ENCODE measurements around the gene HDAC4.

HDAC4 gene

DNA sequence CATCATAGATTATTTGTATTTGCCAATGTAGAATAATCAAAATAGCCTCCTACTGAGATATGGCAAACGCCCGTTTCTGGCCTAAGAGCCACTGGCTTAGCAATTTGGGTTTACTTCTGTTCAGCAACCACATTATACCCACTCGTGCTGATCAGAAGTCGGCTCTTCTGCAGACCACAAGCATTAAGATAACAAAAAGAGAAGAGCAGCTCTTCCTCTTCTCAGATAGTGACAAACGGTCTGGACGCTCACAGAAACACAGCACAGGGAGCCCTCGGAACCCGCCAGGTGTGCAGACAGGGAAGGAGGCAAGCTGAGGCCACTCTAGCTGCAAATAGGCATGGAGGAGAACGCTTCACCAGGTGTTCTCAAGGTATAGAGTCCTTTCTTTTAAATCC lies 164.0 kb downstream of the HDAC4 start:
- no peak for DNase-seq (ENCODE audit: low spot score)
- TF ChIP-seq, protein P1, sequence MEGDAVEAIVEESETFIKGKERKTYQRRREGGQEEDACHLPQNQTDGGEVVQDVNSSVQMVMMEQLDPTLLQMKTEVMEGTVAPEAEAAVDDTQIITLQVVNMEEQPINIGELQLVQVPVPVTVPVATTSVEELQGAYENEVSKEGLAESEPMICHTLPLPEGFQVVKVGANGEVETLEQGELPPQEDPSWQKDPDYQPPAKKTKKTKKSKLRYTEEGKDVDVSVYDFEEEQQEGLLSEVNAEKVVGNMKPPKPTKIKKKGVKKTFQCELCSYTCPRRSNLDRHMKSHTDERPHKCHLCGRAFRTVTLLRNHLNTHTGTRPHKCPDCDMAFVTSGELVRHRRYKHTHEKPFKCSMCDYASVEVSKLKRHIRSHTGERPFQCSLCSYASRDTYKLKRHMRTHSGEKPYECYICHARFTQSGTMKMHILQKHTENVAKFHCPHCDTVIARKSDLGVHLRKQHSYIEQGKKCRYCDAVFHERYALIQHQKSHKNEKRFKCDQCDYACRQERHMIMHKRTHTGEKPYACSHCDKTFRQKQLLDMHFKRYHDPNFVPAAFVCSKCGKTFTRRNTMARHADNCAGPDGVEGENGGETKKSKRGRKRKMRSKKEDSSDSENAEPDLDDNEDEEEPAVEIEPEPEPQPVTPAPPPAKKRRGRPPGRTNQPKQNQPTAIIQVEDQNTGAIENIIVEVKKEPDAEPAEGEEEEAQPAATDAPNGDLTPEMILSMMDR (IDR thresholded peaks at IDR 0.05; ENCODE audit: extremely low read depth, insufficient read depth, missing control alignments) = no peak
- in situ Hi-C loops (cut with MboI; ENCODE audit: low pct_unique_long_range_greater_than_20kb, low sequenced_read_pairs, unreplicated experiment) = no loop called here

- no peak for DNase-seq (ENCODE audit: low spot score)
- TF ChIP-seq, protein P1 (IDR thresholded peaks at IDR 0.05; ENCODE audit: extremely low read depth, insufficient read depth, missing control alignments) = no peak
- in situ Hi-C loops (cut with MboI; ENCODE audit: low pct_unique_long_range_greater_than_20kb, low sequenced_read_pairs, unreplicated experiment) = no loop called here
Measured at GRCh38 chr2:239236043-239236807, 164.6 kb downstream of the HDAC4 start.

- in situ Hi-C loops (cut with MboI; ENCODE audit: low pct_unique_long_range_greater_than_20kb, low sequenced_read_pairs, unreplicated experiment) = no loop called here
- DNase-seq (ENCODE audit: low spot score) = no peak
- TF ChIP-seq, protein P1 (IDR thresholded peaks at IDR 0.05; ENCODE audit: extremely low read depth, insufficient read depth, missing control alignments) = no peak
Measured at GRCh38 chr2:239235311-239235710, 165.5 kb downstream of the HDAC4 start.

DNA sequence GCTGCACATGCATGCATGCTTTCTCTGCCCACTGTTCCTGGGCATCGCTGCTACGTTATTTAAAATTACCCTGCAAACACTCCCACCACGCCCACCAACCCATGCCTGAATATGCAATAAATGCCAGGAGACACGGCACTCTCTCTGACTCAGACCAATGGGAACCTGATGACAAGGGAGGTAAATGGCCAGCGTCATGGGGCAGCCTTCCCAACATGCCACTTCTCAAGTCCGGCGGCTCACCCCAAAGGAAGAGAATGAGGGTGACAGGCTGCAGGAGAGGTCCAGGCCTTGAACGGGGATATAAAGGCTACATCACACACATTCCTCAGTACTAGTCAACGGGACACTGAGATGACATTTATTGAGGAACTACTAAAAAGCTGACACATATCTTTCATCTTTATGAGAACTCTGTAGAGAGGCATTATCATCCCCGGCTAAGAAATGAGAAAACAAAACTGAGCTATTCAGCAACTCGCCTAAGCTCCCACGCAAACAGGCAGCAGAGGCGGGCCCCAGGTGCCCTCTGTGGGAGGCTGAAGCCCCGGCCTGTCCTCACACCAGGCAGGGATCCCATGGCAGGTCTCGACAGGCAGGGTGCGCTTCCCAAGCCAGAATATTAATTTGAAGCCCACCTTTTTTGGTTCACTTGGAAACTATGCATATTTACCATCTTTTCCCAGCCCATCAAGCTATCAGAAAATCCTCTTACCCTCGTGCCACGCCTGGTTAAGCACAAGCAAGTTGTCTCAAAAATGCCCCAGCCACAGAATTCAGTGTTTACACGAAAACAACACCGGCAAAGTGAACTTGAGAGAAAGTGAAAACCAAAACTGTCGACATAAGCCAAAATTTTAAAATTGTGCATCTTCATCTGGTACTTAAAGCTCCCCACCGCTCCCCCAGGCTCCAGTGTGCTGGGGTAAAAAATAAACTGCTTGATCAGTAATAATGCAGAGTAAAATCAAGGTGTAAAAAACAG lies 166.3 kb downstream of the HDAC4 start:
- in situ Hi-C loops (cut with MboI; ENCODE audit: low pct_unique_long_range_greater_than_20kb, low sequenced_read_pairs, unreplicated experiment) = no loop called here

GRCh38 chr2:239233576-239233975 lies 167.2 kb downstream of the HDAC4 start:
- TF ChIP-seq, protein P1 (IDR thresholded peaks at IDR 0.05; ENCODE audit: extremely low read depth, insufficient read depth, missing control alignments) = no peak
- DNase-seq (ENCODE audit: low spot score) = no peak
- in situ Hi-C loops (cut with MboI; ENCODE audit: low pct_unique_long_range_greater_than_20kb, low sequenced_read_pairs, unreplicated experiment) = no loop called here

More for the DNA sequence above, 166.3 kb downstream of the HDAC4 start:
- TF ChIP-seq, protein P1 (IDR thresholded peaks at IDR 0.05; ENCODE audit: extremely low read depth, insufficient read depth, missing control alignments) = no peak
- peak; percentile 50 for DNase-seq (ENCODE audit: low spot score)

DNA sequence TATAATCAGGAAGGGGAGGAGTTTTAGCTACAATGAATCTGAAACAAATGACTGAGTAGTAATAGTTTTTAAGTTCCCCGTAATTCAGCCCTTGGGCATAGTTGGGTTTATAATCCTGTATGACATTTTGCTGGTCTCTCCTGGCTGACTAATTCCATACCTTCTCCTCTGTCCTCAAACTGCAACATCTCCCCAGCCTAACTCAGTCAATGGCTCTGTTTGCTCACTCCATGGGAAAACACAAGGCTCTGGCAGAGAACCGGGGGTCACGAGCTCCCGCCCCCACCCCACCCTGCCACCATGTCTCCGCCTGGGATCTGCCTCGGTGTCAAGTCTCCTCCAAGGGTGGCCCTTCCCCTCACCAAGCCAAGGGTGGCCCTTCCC lies 168.6 kb downstream of the HDAC4 start:
- TF ChIP-seq, protein P1 (IDR thresholded peaks at IDR 0.05; ENCODE audit: extremely low read depth, insufficient read depth, missing control alignments) = no peak
- in situ Hi-C loops (cut with MboI; ENCODE audit: low pct_unique_long_range_greater_than_20kb, low sequenced_read_pairs, unreplicated experiment) = no loop called here
- no peak for DNase-seq (ENCODE audit: low spot score)

Data from GM13977 (cell line).